IMR-90 (cell line): ENCODE measurements around the gene AZGP1.

Source experiments
- BHLHE40 ChIP-seq: fragments of 150-350 bp; IDR thresholded peaks from 2 replicates; pipeline ENCODE4 v1.6.1; 2016; ENCODE audit warnings: mild to moderate bottlenecking, low read depth, low read length
- CEBPB ChIP-seq: IDR thresholded peaks from 2 replicates; pipeline ENCODE4 v1.6.1; 2012; ENCODE audit warnings: low read depth, low read length, improper control_type of control experiment
- FOS ChIP-seq: fragments of 150-350 bp; IDR thresholded peaks from 2 replicates; pipeline ENCODE4 v1.6.1; 2016; ENCODE audit warnings: low read depth, low read length
- MAFK ChIP-seq: IDR thresholded peaks from 2 replicates; pipeline ENCODE4 v1.6.1; 2012; ENCODE audit warnings: low read depth, low read length, improper control_type of control experiment
- MXI1 ChIP-seq: IDR thresholded peaks from 2 replicates; pipeline ENCODE4 v1.6.1; 2012; ENCODE audit warnings: low read depth, mild to moderate bottlenecking, low read length, moderate library complexity, borderline replicate concordance
- POLR2A ChIP-seq: IDR thresholded peaks from 2 replicates; pipeline ENCODE4 v1.6.1; 2012; ENCODE audit warnings: mild to moderate bottlenecking, low read depth, low read length
- RCOR1 ChIP-seq: IDR thresholded peaks from 2 replicates; pipeline ENCODE4 v1.6.1; 2012; ENCODE audit warnings: mild to moderate bottlenecking, low read length, improper control_type of control experiment; ENCODE audit not compliant: insufficient replicate concordance
- RFX5 ChIP-seq: IDR thresholded peaks from 2 replicates; pipeline ENCODE4 v1.8.0; 2012; ENCODE audit warnings: low read depth, mild to moderate bottlenecking, low read length, moderate library complexity
- TF ChIP-seq, protein P1 (sequence below): conservative IDR thresholded peaks from 2 replicates; pipeline ENCODE4 v1.5.1; 2012; ENCODE audit warnings: mild to moderate bottlenecking, low read depth, low read length, improper control_type of control experiment
- TF ChIP-seq, protein P2 (sequence below): fragments of 150-350 bp; IDR thresholded peaks from 2 replicates; pipeline ENCODE4 v1.6.1; 2017; ENCODE audit warnings: mild to moderate bottlenecking, antibody characterized with exemption, low read length, low read depth

DNA sequence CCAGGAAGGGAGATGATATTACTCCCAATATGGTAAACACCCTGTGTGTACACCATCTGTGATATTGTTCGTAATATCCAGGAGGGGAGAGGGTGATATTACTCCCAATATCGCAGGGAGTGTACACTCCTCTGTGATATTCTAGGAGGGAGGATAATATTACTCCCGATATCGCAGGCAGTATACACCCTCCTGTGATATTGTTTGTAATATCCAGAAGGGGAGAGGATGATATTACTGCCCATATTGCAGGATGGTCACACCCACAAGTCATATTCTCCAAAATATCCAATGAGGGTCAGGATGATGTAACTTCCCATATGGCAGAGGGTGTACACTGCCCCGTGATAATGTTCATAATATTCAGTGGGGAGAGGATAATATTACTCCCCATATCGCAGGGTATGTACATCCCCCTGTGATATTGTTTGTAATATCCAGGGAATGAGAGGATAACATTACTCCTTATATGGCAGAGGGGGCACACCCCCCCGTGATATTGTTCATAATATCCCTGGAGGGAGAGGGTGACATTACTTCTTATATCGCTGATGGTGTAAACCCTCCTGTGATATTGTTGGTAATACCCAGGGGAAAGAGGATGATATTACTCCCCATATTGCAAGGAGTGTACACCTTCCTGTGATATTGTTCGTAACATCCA, 17.1 kb downstream of the AZGP1 start:
- TF ChIP-seq MAFK (no peak), POLR2A (no peak), CEBPB (no peak), FOS (no peak), RFX5 (no peak), RCOR1 (no peak), BHLHE40 (no peak), MXI1 (no peak)
- TF ChIP-seq, protein P1, sequence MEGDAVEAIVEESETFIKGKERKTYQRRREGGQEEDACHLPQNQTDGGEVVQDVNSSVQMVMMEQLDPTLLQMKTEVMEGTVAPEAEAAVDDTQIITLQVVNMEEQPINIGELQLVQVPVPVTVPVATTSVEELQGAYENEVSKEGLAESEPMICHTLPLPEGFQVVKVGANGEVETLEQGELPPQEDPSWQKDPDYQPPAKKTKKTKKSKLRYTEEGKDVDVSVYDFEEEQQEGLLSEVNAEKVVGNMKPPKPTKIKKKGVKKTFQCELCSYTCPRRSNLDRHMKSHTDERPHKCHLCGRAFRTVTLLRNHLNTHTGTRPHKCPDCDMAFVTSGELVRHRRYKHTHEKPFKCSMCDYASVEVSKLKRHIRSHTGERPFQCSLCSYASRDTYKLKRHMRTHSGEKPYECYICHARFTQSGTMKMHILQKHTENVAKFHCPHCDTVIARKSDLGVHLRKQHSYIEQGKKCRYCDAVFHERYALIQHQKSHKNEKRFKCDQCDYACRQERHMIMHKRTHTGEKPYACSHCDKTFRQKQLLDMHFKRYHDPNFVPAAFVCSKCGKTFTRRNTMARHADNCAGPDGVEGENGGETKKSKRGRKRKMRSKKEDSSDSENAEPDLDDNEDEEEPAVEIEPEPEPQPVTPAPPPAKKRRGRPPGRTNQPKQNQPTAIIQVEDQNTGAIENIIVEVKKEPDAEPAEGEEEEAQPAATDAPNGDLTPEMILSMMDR, result no peak
- TF ChIP-seq, protein P2, sequence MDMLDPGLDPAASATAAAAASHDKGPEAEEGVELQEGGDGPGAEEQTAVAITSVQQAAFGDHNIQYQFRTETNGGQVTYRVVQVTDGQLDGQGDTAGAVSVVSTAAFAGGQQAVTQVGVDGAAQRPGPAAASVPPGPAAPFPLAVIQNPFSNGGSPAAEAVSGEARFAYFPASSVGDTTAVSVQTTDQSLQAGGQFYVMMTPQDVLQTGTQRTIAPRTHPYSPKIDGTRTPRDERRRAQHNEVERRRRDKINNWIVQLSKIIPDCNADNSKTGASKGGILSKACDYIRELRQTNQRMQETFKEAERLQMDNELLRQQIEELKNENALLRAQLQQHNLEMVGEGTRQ, result no peak
